Measurements from ENCODE around the gene KRTAP5-4.

Gene KRTAP5-4

DNA sequence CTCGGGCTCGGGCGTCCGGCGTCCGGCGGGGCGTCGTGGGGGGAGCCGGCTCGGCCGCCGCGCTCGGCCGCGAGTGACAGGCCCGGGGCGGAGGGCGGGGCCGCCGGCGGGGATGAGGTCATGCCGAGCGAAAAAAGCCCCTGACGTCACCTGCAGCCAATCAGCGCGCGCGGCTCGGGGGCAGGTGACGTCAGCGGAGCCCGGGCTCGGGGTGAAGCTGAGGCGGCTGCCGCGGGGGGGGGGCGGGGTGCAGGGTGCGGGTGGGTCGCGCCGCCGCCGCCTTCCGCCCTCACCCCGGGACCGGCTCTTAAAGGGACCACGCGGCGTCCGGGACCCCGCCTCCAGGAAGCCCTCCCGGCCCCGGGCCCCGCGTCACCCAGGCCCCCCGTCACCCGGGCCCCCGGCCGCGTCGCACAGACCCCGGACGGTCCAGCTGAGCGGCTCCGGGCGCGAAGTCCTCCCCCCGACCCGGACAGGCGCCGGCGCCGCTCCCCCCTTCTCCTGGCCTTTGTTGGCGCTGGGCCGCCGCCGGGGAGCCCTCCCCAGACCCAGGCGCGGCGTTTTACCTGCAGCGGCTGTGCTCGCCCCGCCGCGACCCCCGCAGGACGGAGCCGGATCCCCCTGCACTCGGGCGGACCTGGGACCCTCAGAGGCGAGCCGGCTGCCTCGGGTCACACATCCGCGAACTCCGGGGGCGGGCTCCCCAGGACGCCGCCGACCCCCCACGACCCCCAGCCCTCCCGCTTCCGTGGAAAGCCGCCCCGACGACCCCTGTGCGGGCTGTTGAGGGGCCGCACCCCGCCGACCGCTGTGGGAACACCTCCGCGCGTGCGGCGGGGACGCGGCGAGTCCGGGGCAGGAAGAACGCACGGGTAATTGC lies 49.5 kb downstream of the KRTAP5-4 start, which contains the start of gene DUSP8:
Gene DUSP8, minus strand, starts transcription at position 75 of the 880 bp plus-strand sequence. CDS start 6,445 bp downstream, outside the sequence.
- peak; percentile 97 for DNase-seq (ENCODE audit: low spot score)

DNA sequence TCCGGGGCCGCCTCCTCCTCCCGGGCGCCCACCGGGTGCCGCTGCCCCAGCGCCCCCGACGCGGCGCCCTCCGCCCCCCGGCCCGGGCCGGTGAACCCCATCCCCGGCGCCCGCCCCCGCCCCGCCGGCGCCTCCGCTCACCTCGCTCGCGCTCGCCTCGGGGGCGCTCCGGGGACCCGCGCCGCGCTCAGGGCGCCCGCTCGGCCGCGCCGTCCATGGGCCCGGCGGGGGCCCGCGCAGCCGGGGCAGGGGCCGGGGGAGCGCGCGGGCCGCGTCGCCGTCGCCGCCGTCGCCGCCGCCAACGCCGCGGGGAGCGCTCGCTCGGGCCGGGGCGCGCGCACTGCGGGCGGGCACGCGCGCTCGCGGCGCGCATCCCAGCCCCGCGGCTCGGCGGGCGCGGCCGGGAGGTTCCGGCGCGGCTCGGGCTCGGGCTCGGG lies 50.2 kb downstream of the KRTAP5-4 start:
- no peak for DNase-seq (ENCODE audit: low spot score)
